ENCODE results near the gene ZNRF3.

- TF ChIP-seq CTCF (IDR thresholded peaks at IDR 0.05) (no peak), TCF12 (IDR thresholded peaks at IDR 0.05) (no peak), ZBTB33 (IDR thresholded peaks at IDR 0.05; ENCODE audit: borderline replicate concordance, low read depth) (no peak), ELF1 (IDR thresholded peaks at IDR 0.05) (no peak), GABPA (IDR thresholded peaks at IDR 0.05; ENCODE audit: low read depth) (no peak), SMC3 (IDR thresholded peaks at IDR 0.05; ENCODE audit: low read depth, low read length) (no peak), POLR2AphosphoS5 (IDR thresholded peaks at IDR 0.05; ENCODE audit: low read depth, low read length) (no peak), RXRA (IDR thresholded peaks at IDR 0.05; ENCODE audit: borderline replicate concordance, low read depth) (no peak), FOSL2 (IDR thresholded peaks at IDR 0.05; ENCODE audit: borderline replicate concordance, low read depth) (no peak), MXI1 (IDR thresholded peaks at IDR 0.05; ENCODE audit: low read depth, low read length) (no peak), EP300 (IDR thresholded peaks at IDR 0.05; ENCODE audit: borderline replicate concordance in 1 of 2, low read depth in 1 of 2, low read length in 1 of 2) (no peak)
Measured at GRCh38 chr22:28988457-28988856, 105.1 kb downstream of the ZNRF3 start.

All from SK-N-SH (cell line).